Skeletal muscle cell (primary cell): ENCODE results near the gene RAET1E.
"Not testable (repeated sequence)": the region's sequence is repeated elsewhere in the genome, so short reads cannot be mapped to it uniquely, and the experiment has no call there.

Source experiments
- DNase-seq: peaks from one replicate; pipeline ENCODE4 v3.0.0-alpha.2; 2010; ENCODE audit warnings: low read depth
- H3K4me3 ChIP-seq: 2 replicates; pipeline ENCODE4 v1.5.1; 2011; ENCODE audit warnings: low read depth, mild to moderate bottlenecking, control low read depth, low read length, moderate library complexity

Gene RAET1E

DNA sequence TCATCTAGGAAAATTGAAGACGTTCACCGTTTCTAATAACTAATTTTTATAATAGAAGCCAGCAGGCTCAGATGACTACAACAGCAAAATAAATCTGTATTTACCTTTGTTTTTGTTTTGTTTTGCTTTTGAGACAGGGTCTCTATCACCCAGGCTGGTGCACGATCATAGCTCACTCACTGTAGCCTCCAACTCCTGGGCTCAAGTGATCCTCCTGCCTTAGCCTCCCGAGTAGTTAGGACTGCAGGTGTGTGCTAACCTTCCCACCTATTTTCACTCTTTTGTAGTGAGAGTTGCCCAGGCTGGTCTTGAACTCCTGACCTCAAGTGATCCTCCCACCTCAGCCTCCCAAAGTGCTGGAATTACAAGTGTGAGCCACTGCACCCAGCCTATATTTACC is 43.9 kb downstream of the RAET1E start:
- DNase-seq, H3K4me3 ChIP-seq: not testable (repeated sequence)

DNA sequence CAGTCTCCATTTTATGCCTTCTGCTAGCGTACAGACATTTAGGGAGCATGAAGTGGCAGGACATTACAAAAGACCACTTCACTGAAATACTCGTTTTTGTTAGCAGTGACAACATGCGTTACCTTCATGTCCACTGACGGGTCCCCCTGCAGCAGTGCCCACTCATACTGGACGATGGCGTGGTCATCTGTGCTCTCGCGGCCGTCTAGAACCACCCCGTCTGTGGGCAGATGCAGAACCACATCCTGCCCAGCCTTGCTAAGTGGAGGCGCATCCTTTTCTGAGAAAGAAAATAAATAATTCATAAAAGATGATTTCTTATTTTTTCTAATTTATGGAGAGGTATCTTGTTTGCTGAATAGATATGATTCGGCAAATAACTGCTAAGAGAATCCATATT is 45.0 kb downstream of the RAET1E start:
- no peak overlapping the region for H3K4me3 ChIP-seq
- no peak for DNase-seq

DNA sequence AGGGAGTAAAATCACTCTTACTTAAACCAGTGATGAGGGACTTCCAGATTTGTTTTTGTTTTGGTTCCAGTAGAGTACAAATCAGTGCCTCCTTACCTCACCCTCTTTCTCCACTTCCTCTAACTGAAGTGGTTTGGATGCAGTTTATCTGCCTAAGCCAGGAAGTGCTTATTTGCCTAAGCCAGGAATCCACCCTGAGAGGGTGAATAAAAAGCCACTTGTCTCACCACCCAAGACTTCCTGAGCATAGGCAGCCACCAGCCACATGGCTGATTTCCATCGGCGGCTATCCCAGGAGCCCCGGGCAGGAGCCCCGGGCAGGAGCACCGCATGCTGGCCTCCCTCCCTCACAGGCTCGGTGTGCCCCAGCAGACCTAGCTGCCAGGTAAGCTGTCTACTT is 45.7 kb downstream of the RAET1E start:
- no peak overlapping the region for H3K4me3 ChIP-seq
- DNase-seq: no peak

DNA sequence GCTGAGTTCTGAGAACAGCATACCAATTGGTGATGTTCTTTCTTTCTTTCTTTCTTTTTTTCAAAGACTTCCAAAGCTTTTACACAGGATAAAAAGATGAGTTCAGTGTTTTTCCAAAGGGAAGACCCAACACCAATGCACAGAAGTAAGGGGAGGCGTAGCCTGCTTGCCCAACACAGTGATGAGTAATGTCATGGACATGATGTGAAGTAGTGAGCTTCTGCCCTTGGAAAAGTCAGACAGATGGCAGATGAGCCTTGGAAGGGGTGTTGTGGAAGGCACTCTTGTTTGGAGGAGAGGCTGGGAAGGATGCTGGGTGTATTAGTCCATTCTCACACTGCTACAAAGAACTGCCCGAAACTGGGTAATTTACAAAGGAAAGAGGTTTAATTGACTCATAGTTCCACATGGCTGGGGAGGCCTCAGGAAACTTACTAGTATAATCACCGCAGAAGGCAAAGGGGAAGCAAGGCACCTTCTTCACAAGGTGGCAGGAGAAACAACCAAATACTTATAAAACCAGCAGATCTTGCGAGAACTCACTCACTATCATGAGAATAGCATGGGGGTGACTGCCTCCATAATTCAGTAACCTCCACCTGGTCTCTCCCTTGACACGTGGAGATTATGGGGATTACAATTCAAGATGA is 46.3 kb downstream of the RAET1E start:
- no peak for DNase-seq
- no peak overlapping the region for H3K4me3 ChIP-seq

DNA sequence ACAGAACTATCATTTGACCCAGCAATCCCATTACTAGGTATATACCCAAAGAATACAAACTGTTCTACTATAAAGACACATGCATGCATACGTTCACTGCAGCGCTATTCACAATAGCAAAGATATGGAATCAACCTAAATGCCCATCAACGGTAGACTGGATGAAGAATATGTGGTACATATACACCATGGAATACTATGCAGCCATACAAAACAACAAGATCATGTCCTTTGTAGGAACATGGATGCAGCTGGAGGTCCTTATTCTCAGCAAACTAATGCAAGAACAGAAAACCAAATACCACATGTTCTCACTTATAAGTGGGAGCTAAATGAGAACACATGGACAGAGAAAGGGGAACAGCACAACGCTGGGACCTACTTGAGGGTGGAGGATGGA is 49.6 kb downstream of the RAET1E start:
- H3K4me3 ChIP-seq, DNase-seq: not testable (repeated sequence)
